ENCODE data around the gene CHIC2. TPM values are rescaled to one million over a fixed set of nuclear protein-coding genes. Genes with fewer than 3 reads are reported as not detected.

Gene CHIC2
- polyA plus RNA-seq, 1 donor (not counting 4 experiments of a cell fraction or from before 2014, with no cell fraction given): 21.9 TPM

- Histone ChIP-seq H3K4me2 (ENCODE audit: control insufficient read depth, extremely low read depth, insufficient read depth, low read depth, low read length) (peak overlapping the region; percentile 42), H3K79me2 (ENCODE audit: control insufficient read depth, insufficient read depth, low read length) (no peaks in the 10 kb centered on the region), H3K9me1 (ENCODE audit: control insufficient read depth, extremely low read depth, insufficient read depth, low read length) (no peaks in the 10 kb centered on the region), H3K4me3 (ENCODE audit: control insufficient read depth in 2 of 3, extremely low read depth in 1 of 3, insufficient read depth in 2 of 3, low read depth in 1 of 3, low read length in 3 of 3) (no peak overlapping the region), H3K27ac (ENCODE audit: control insufficient read depth, insufficient read depth, low read length) (peak overlapping the region; percentile 66), H2AFZ (ENCODE audit: control insufficient read depth, low read length) (no peak overlapping the region), H4K20me1 (ENCODE audit: control insufficient read depth, extremely low read depth, insufficient read depth, low read length) (no peaks in the 10 kb centered on the region), H3K9me3 (ENCODE audit: control insufficient read depth, low read depth, low read length) (no peaks in the 10 kb centered on the region), H3K27me3 (ENCODE audit: control insufficient read depth, extremely low read depth, insufficient read depth, low read length) (no peaks in the 10 kb centered on the region), H3K4me1 (ENCODE audit: control insufficient read depth, extremely low read depth, insufficient read depth, low read length) (peaks cover 28% of the 10 kb centered on the region), H3K36me3 (ENCODE audit: control insufficient read depth in 2 of 2, extremely low read depth in 1 of 2, insufficient read depth in 2 of 2, low read length in 2 of 2) (no peaks in the 10 kb centered on the region), H3K9ac (ENCODE audit: control insufficient read depth, extremely low read depth, insufficient read depth, low read length) (no peak overlapping the region)
- dilution Hi-C loops (cut with MboI; ENCODE audit: extremely low pct_ligation_motif_present, low sequenced_read_pairs): no loop called here
- TF ChIP-seq CTCF (optimal IDR thresholded peaks at IDR 0.05 in 1 of 3, IDR thresholded peaks at IDR 0.05 in 1 of 3, conservative IDR thresholded peaks at IDR 0.05 in 1 of 3; ENCODE audit: extremely low read depth in 1 of 3, insufficient read depth in 2 of 3, low read length in 3 of 3) (no peak), EZH2 (IDR thresholded peaks at IDR 0.05; ENCODE audit: low read length) (no peak)
- peak; percentile 81 for DNase-seq (ENCODE audit: low read depth, low spot score)
- FAIRE-seq: peak; percentile 84
Measured at GRCh38 chr4:53991821-53992220, 72.6 kb downstream of the CHIC2 start.

- Histone ChIP-seq H3K9me1 (ENCODE audit: control insufficient read depth, extremely low read depth, insufficient read depth, low read length) (no peaks in the 10 kb centered on the region), H3K27ac (ENCODE audit: control insufficient read depth, insufficient read depth, low read length) (no peak overlapping the region), H3K4me3 (ENCODE audit: control insufficient read depth in 2 of 3, extremely low read depth in 1 of 3, insufficient read depth in 2 of 3, low read depth in 1 of 3, low read length in 3 of 3) (no peak overlapping the region), H3K9me3 (ENCODE audit: control insufficient read depth, low read depth, low read length) (no peaks in the 10 kb centered on the region), H3K79me2 (ENCODE audit: control insufficient read depth, insufficient read depth, low read length) (no peaks in the 10 kb centered on the region), H3K4me1 (ENCODE audit: control insufficient read depth, extremely low read depth, insufficient read depth, low read length) (peaks cover 28% of the 10 kb centered on the region), H4K20me1 (ENCODE audit: control insufficient read depth, extremely low read depth, insufficient read depth, low read length) (no peaks in the 10 kb centered on the region), H2AFZ (ENCODE audit: control insufficient read depth, low read length) (no peak overlapping the region), H3K36me3 (ENCODE audit: control insufficient read depth in 2 of 2, extremely low read depth in 1 of 2, insufficient read depth in 2 of 2, low read length in 2 of 2) (no peaks in the 10 kb centered on the region), H3K9ac (ENCODE audit: control insufficient read depth, extremely low read depth, insufficient read depth, low read length) (no peak overlapping the region), H3K27me3 (ENCODE audit: control insufficient read depth, extremely low read depth, insufficient read depth, low read length) (no peaks in the 10 kb centered on the region), H3K4me2 (ENCODE audit: control insufficient read depth, extremely low read depth, insufficient read depth, low read depth, low read length) (no peak overlapping the region)
- dilution Hi-C loops (cut with MboI; ENCODE audit: extremely low pct_ligation_motif_present, low sequenced_read_pairs): no loop called here
- no peak for DNase-seq (ENCODE audit: low read depth, low spot score)
- FAIRE-seq: peak; percentile 20
- TF ChIP-seq CTCF (optimal IDR thresholded peaks at IDR 0.05 in 1 of 3, IDR thresholded peaks at IDR 0.05 in 1 of 3, conservative IDR thresholded peaks at IDR 0.05 in 1 of 3; ENCODE audit: extremely low read depth in 1 of 3, insufficient read depth in 2 of 3, low read length in 3 of 3) (no peak), EZH2 (IDR thresholded peaks at IDR 0.05; ENCODE audit: low read length) (no peak)
Measured at GRCh38 chr4:53990641-53991040, 73.8 kb downstream of the CHIC2 start.
